ENCODE data around the gene GNAI3.

GNAI3 gene

GRCh38 chr1:109546311-109547109 lies 1.9 kb upstream of the GNAI3 start:
- peak; percentile 95 for DNase-seq

- DNase-seq: peak; percentile 71
Measured at GRCh38 chr1:109547463-109548320, 723 bp upstream of the GNAI3 start.

GRCh38 chr1:109556563-109556962 lies 8.1 kb downstream of the GNAI3 start:
- no peak for DNase-seq

- no peak for DNase-seq
Measured at GRCh38 chr1:109557520-109557919, 9.1 kb downstream of the GNAI3 start.

- DNase-seq: no peak
Measured at GRCh38 chr1:109559995-109560394, 11.6 kb downstream of the GNAI3 start.

- no peak for DNase-seq
Measured at GRCh38 chr1:109564194-109564878, 15.9 kb downstream of the GNAI3 start.

GRCh38 chr1:109565241-109565640 lies 16.8 kb downstream of the GNAI3 start:
- no peak for DNase-seq

GRCh38 chr1:109566982-109567381 lies 18.6 kb downstream of the GNAI3 start:
- no peak for DNase-seq

- DNase-seq: no peak
Measured at GRCh38 chr1:109567877-109568672, 19.7 kb downstream of the GNAI3 start.

GRCh38 chr1:109569323-109569722 lies 20.9 kb downstream of the GNAI3 start:
- no peak for DNase-seq

GRCh38 chr1:109570414-109570813 lies 22.0 kb downstream of the GNAI3 start:
- no peak for DNase-seq

- DNase-seq: no peak
Measured at GRCh38 chr1:109573785-109574184, 25.4 kb downstream of the GNAI3 start.

- no peak for DNase-seq
Measured at GRCh38 chr1:109578947-109579443, 30.6 kb downstream of the GNAI3 start.

GRCh38 chr1:109579491-109579890 lies 31.1 kb downstream of the GNAI3 start:
- DNase-seq: no peak

- DNase-seq: no peak
Measured at GRCh38 chr1:109582021-109582420, 33.6 kb downstream of the GNAI3 start.

- no peak for DNase-seq
Measured at GRCh38 chr1:109584766-109585165, 36.4 kb downstream of the GNAI3 start.

- DNase-seq: no peak
Measured at GRCh38 chr1:109586055-109586454, 37.6 kb downstream of the GNAI3 start.

- DNase-seq: no peak
Measured at GRCh38 chr1:109589177-109589576, 40.8 kb downstream of the GNAI3 start.

- no peak for DNase-seq
Measured at GRCh38 chr1:109589679-109590078, 41.3 kb downstream of the GNAI3 start.

- DNase-seq: no peak
Measured at GRCh38 chr1:109592916-109593315, 44.5 kb downstream of the GNAI3 start.

GRCh38 chr1:109595531-109595930 lies 47.1 kb downstream of the GNAI3 start:
- no peak for DNase-seq

GRCh38 chr1:109598156-109598555 lies 49.7 kb downstream of the GNAI3 start:
- DNase-seq: no peak

All from activated effector memory CD4-positive, alpha-beta T cell treated with anti-CD3 and anti-CD28 coated beads, Interleukin-2, amount 50 U/mL, for 16 hours (primary cell).